Left ventricle myocardium inferior (tissue), 1 donor: ENCODE measurements around the gene PSMG2. TPM values are rescaled to one million over a fixed set of nuclear protein-coding genes. Genes with fewer than 3 reads are reported as not detected.

ENCODE experiments used
- DNase-seq: peaks from one replicate; pipeline ENCODE4 v3.0.0-alpha.2; 2020
- H3K27ac ChIP-seq: fragments of 200-600 bp; replicated peaks from 2 replicates; pipeline ENCODE4 v1.8.0; 2021
- H3K27me3 ChIP-seq: fragments of 200-600 bp; 2 replicates; pipeline ENCODE4 v1.8.0; 2021; ENCODE audit warnings: low read depth
- H3K36me3 ChIP-seq: fragments of 200-600 bp; 2 replicates; pipeline ENCODE4 v1.8.0; 2021
- H3K4me1 ChIP-seq: fragments of 200-600 bp; 2 replicates; pipeline ENCODE4 v1.8.0; 2021
- H3K4me3 ChIP-seq: fragments of 200-600 bp; 2 replicates; pipeline ENCODE4 v1.8.0; 2021; ENCODE audit warnings: mild to moderate bottlenecking, moderate library complexity
- H3K9me3 ChIP-seq: fragments of 200-600 bp; replicated peaks from 2 replicates; pipeline ENCODE4 v1.8.0; 2021
- CTCF ChIP-seq: fragments of 200-600 bp; IDR thresholded peaks from 2 replicates; pipeline ENCODE4 v1.8.0; 2021; ENCODE audit warnings: antibody characterized with exemption, mild to moderate bottlenecking, borderline replicate concordance
- intact Hi-C: fragments of 100-400 bp; cut with micrococcal nuclease; formaldehyde crosslinking; loops from one replicate; pipeline ENCODE4 v1.11.0; 2022
- total RNA-seq: library from RNA; stranded (reverse); fragmentation: NEBNext Ultra II Directional; extraction: Animal tissue kit (Norgen Biotek cat#: 25700); gene quantifications from one replicate; pipeline ENCODE4 v1.2.1, GENCODE V29; 2021
- donor health status: DM: no; HTN: yes; CAD: no; lungs with severe emphysema.

PSMG2 gene
- total RNA-seq, 1 donor from 2014 or later, result 39.5 TPM

- H3K27ac ChIP-seq, result no peak overlapping the region
- peak overlapping the region; percentile 88 for H3K4me3 ChIP-seq
- intact Hi-C loops, result no loop called here
Measured at GRCh38 chr18:12701161-12701560, 1.7 kb upstream of the PSMG2 start.

GRCh38 chr18:12703096-12703567, 290 bp downstream of the PSMG2 start:
- TF ChIP-seq CTCF, result no peak
- H3K36me3 ChIP-seq, result peaks cover 32% of the 10 kb centered on the region
- intact Hi-C loops, result no loop called here
- no peak for DNase-seq
- H3K9me3 ChIP-seq, result no peaks in the 10 kb centered on the region
- H3K27me3 ChIP-seq, result no peaks in the 10 kb centered on the region
- peak overlapping the region; percentile 88 for H3K4me3 ChIP-seq
- peak overlapping the region; percentile 99 for H3K27ac ChIP-seq
- H3K4me1 ChIP-seq, result peaks cover 53% of the 10 kb centered on the region

More at GRCh38 chr18:12701161-12701560, 1.7 kb upstream of the PSMG2 start:
- no peak for DNase-seq
- Histone ChIP-seq H3K36me3 (peaks cover 21% of the 10 kb centered on the region), H3K9me3 (no peaks in the 10 kb centered on the region), H3K27me3 (no peaks in the 10 kb centered on the region), H3K4me1 (peaks cover 53% of the 10 kb centered on the region)
- TF ChIP-seq CTCF, result no peak

GRCh38 chr18:12703664-12704063, 822 bp downstream of the PSMG2 start:
- no peaks in the 10 kb centered on the region for H3K9me3 ChIP-seq
- H3K27me3 ChIP-seq, result no peaks in the 10 kb centered on the region
- DNase-seq, result no peak
- peak overlapping the region; percentile 99 for H3K27ac ChIP-seq
- H3K36me3 ChIP-seq, result peaks cover 37% of the 10 kb centered on the region
- intact Hi-C loops, result no loop called here
- H3K4me1 ChIP-seq, result peaks cover 53% of the 10 kb centered on the region
- H3K4me3 ChIP-seq, result peak overlapping the region; percentile 88
- no peak for TF ChIP-seq CTCF

GRCh38 chr18:12711446-12711845, 8.6 kb downstream of the PSMG2 start:
- no peak for TF ChIP-seq CTCF
- H3K4me1 ChIP-seq, result no peaks in the 10 kb centered on the region
- H3K4me3 ChIP-seq, result no peak overlapping the region
- no peaks in the 10 kb centered on the region for H3K27me3 ChIP-seq
- no peaks in the 10 kb centered on the region for H3K9me3 ChIP-seq
- DNase-seq, result no peak
- intact Hi-C loops, result no loop called here
- H3K27ac ChIP-seq, result no peak overlapping the region
- H3K36me3 ChIP-seq, result peaks cover 98% of the 10 kb centered on the region

- DNase-seq, result no peak
- H3K4me3 ChIP-seq, result no peak overlapping the region
- H3K36me3 ChIP-seq, result peaks cover 99% of the 10 kb centered on the region
- H3K9me3 ChIP-seq, result no peaks in the 10 kb centered on the region
- TF ChIP-seq CTCF, result no peak
- intact Hi-C loops, result no loop called here
- H3K27ac ChIP-seq, result no peak overlapping the region
- H3K4me1 ChIP-seq, result no peaks in the 10 kb centered on the region
- no peaks in the 10 kb centered on the region for H3K27me3 ChIP-seq
Measured at GRCh38 chr18:12721495-12722275, 18.8 kb downstream of the PSMG2 start.
